WTC11 (cell line): ENCODE data around the gene GHR. TPM values are rescaled to one million over a fixed set of nuclear protein-coding genes. Genes with fewer than 3 reads are reported as not detected.

ENCODE experiments used
- ATAC-seq: fragments of 200-7000 bp; cut with Tn5 transposase; 2 replicates; pipeline ENCODE4 v1.10.0; 2021; ENCODE audit warnings: mild to moderate bottlenecking, moderate library complexity
- CTCF ChIA-PET: fragments of 300-600 bp; sonication (Branson Sonifier 250); formaldehyde crosslinking; loops from one replicate; lab custom pipeline; 2021; ENCODE audit warnings: antibody characterized with exemption; lab: Charles Lee
- POLR2A ChIA-PET: fragments of 350-600 bp; sonication (Branson Sonifier 250); formaldehyde crosslinking; loops from one replicate; lab custom pipeline; 2021; ENCODE audit warnings: antibody characterized with exemption; lab: Charles Lee
- DNase-seq: peaks from one replicate; pipeline ENCODE4 v3.0.0; 2021; ENCODE audit warnings: low spot score
- H3K27ac Mint-ChIP-seq: 2 replicates; pipeline ENCODE4 v1.8.0; 2021; ENCODE audit warnings: mixed read lengths
- H3K27me3 Mint-ChIP-seq: 2 replicates; pipeline ENCODE4 v1.8.0; 2021; ENCODE audit warnings: low read depth, mild to moderate bottlenecking, moderate library complexity, mixed read lengths
- H3K36me3 Mint-ChIP-seq: 2 replicates; pipeline ENCODE4 v1.8.0; 2021; ENCODE audit warnings: mixed read lengths
- H3K4me1 Mint-ChIP-seq: 2 replicates; pipeline ENCODE4 v1.8.0; 2022; ENCODE audit warnings: mixed read lengths
- H3K4me3 Mint-ChIP-seq: 2 replicates; pipeline ENCODE4 v1.8.0; 2021; ENCODE audit warnings: mild to moderate bottlenecking, moderate library complexity, mixed read lengths
- H3K9me3 Mint-ChIP-seq: 2 replicates; pipeline ENCODE4 v1.8.0; 2021; ENCODE audit warnings: mixed read lengths
- CBFB ChIP-seq: sonication (generic); formaldehyde crosslinking; IDR thresholded peaks from 2 replicates; pipeline ENCODE4 v1.8.1; 2022; ENCODE audit warnings: mild to moderate bottlenecking, low read depth, missing genetic modification reagents
- CREM ChIP-seq: sonication (generic); formaldehyde crosslinking; IDR thresholded peaks from 2 replicates; pipeline ENCODE4 v1.8.1; 2022; ENCODE audit warnings: mild to moderate bottlenecking, missing genetic modification reagents, moderate library complexity
- E2F5 ChIP-seq: sonication (generic); formaldehyde crosslinking; IDR thresholded peaks from 2 replicates; pipeline ENCODE4 v1.8.1; 2022; ENCODE audit warnings: mild to moderate bottlenecking, moderate library complexity, missing genetic modification reagents
- EMX1 ChIP-seq: fragments of 250-450 bp; sonication (Bioruptor Pico); IDR thresholded peaks from 2 replicates; pipeline ENCODE4 v1.8.0; 2021; ENCODE audit warnings: mild to moderate bottlenecking
- ESRRA ChIP-seq: sonication (generic); formaldehyde crosslinking; IDR thresholded peaks from 2 replicates; pipeline ENCODE4 v1.8.1; 2022; ENCODE audit warnings: mild to moderate bottlenecking, missing genetic modification reagents, borderline replicate concordance
- HMGA2 ChIP-seq: fragments of 250-450 bp; sonication (Bioruptor Pico); IDR thresholded peaks from 2 replicates; pipeline ENCODE4 v1.4.0; 2021; ENCODE audit warnings: mild to moderate bottlenecking, moderate library complexity
- IRF2 ChIP-seq: sonication (generic); formaldehyde crosslinking; IDR thresholded peaks from 2 replicates; pipeline ENCODE4 v1.8.0; 2022; ENCODE audit warnings: low read depth, missing genetic modification reagents, borderline replicate concordance
- PRRX2 ChIP-seq: fragments of 250-450 bp; sonication (Bioruptor Pico); IDR thresholded peaks from 2 replicates; pipeline ENCODE4 v1.8.0; 2021; ENCODE audit warnings: mild to moderate bottlenecking
- SP1 ChIP-seq: sonication (generic); formaldehyde crosslinking; conservative IDR thresholded peaks from 2 replicates; pipeline ENCODE4 v1.8.1; 2022; ENCODE audit warnings: missing genetic modification reagents
- TCF7 ChIP-seq: sonication (generic); formaldehyde crosslinking; IDR thresholded peaks from 2 replicates; pipeline ENCODE4 v1.8.0; 2022; ENCODE audit warnings: mild to moderate bottlenecking, low read depth, missing genetic modification reagents, moderate library complexity
- ZBTB21 ChIP-seq: sonication (generic); formaldehyde crosslinking; IDR thresholded peaks from 2 replicates; pipeline ENCODE4 v1.8.1; 2023; ENCODE audit warnings: mild to moderate bottlenecking, missing genetic modification reagents, borderline replicate concordance
- ZBTB43 ChIP-seq: sonication (generic); formaldehyde crosslinking; IDR thresholded peaks from 2 replicates; pipeline ENCODE4 v1.8.1; 2023; ENCODE audit warnings: mild to moderate bottlenecking, missing genetic modification reagents
- ZNF121 ChIP-seq: sonication (generic); formaldehyde crosslinking; IDR thresholded peaks from 2 replicates; pipeline ENCODE4 v1.8.0; 2023; ENCODE audit warnings: missing genetic modification reagents
- ZNF232 ChIP-seq: sonication (generic); formaldehyde crosslinking; IDR thresholded peaks from 2 replicates; pipeline ENCODE4 v1.8.0; 2022; ENCODE audit warnings: mild to moderate bottlenecking, missing genetic modification reagents
- ZNF317 ChIP-seq: sonication (generic); formaldehyde crosslinking; IDR thresholded peaks from 2 replicates; pipeline ENCODE4 v1.8.1; 2023; ENCODE audit warnings: low read depth, mild to moderate bottlenecking, moderate library complexity, missing genetic modification reagents, borderline replicate concordance
- ZNF423 ChIP-seq: fragments of 250-450 bp; sonication (Bioruptor Pico); IDR thresholded peaks from 2 replicates; pipeline ENCODE4 v2.1.2; 2022; ENCODE audit warnings: mild to moderate bottlenecking, moderate library complexity
- ZNF512 ChIP-seq: sonication (generic); formaldehyde crosslinking; IDR thresholded peaks from 2 replicates; pipeline ENCODE4 v1.8.1; 2022; ENCODE audit warnings: missing genetic modification reagents, borderline replicate concordance
- ZSCAN18 ChIP-seq: fragments of 250-450 bp; sonication (Bioruptor Pico); IDR thresholded peaks from 2 replicates; pipeline ENCODE4 v2.1.2; 2022; ENCODE audit warnings: mild to moderate bottlenecking, moderate library complexity
- total RNA-seq: library from RNA; stranded (reverse); gene quantifications from 3 replicates; pipeline ENCODE4 v1.2.3, GENCODE V29; 2021
- TF ChIP-seq, protein P1 (sequence below): sonication (generic); formaldehyde crosslinking; IDR thresholded peaks from 2 replicates; pipeline ENCODE4 v1.8.1; 2023; ENCODE audit warnings: mild to moderate bottlenecking, missing genetic modification reagents, moderate library complexity
- TF ChIP-seq, protein P2 (sequence below): sonication (generic); formaldehyde crosslinking; conservative IDR thresholded peaks from 2 replicates; pipeline ENCODE4 v1.8.1; 2023; ENCODE audit warnings: mild to moderate bottlenecking, low read depth, missing genetic modification reagents, moderate library complexity
- TF ChIP-seq, protein P3 (sequence below): fragments of 200-600 bp; IDR thresholded peaks from 2 replicates; pipeline ENCODE4 v1.8.0; 2022; ENCODE audit warnings: antibody characterized with exemption
- TF ChIP-seq, protein P4 (sequence below): fragments of 250-450 bp; sonication (Bioruptor Pico); IDR thresholded peaks from 2 replicates; pipeline ENCODE4 v1.9.0; 2021; ENCODE audit warnings: moderate library complexity, mild to moderate bottlenecking, inconsistent platforms, borderline replicate concordance

The GHR gene
- total RNA-seq, 1 experiment from 2014 or later: 0.57 TPM

GRCh38 chr5:42553461-42553860, 130.2 kb downstream of the GHR start:
- no peak overlapping the region for H3K4me3 Mint-ChIP-seq
- H3K9me3 Mint-ChIP-seq: no peaks in the 10 kb centered on the region
- ChIA-PET CTCF (interaction anchor here (0.7 kb wide), 1 partner anchor 30 kb away, joined by 3 read pairs; no protein-coding TSS in a partner anchor), POLR2A (no interaction called here)
- H3K27ac Mint-ChIP-seq: no peak overlapping the region
- H3K36me3 Mint-ChIP-seq: no peaks in the 10 kb centered on the region
- no peak for DNase-seq
- TF ChIP-seq CBFB (CRISPR knock-in tag) (no peak), ZNF121 (no peak), ZNF317 (CRISPR knock-in tag) (no peak), TCF7 (CRISPR knock-in tag) (no peak), ZBTB21 (CRISPR knock-in tag) (no peak)
- TF ChIP-seq, protein P1, sequence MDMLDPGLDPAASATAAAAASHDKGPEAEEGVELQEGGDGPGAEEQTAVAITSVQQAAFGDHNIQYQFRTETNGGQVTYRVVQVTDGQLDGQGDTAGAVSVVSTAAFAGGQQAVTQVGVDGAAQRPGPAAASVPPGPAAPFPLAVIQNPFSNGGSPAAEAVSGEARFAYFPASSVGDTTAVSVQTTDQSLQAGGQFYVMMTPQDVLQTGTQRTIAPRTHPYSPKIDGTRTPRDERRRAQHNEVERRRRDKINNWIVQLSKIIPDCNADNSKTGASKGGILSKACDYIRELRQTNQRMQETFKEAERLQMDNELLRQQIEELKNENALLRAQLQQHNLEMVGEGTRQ (CRISPR knock-in tag): no peak
- TF ChIP-seq, protein P2, sequence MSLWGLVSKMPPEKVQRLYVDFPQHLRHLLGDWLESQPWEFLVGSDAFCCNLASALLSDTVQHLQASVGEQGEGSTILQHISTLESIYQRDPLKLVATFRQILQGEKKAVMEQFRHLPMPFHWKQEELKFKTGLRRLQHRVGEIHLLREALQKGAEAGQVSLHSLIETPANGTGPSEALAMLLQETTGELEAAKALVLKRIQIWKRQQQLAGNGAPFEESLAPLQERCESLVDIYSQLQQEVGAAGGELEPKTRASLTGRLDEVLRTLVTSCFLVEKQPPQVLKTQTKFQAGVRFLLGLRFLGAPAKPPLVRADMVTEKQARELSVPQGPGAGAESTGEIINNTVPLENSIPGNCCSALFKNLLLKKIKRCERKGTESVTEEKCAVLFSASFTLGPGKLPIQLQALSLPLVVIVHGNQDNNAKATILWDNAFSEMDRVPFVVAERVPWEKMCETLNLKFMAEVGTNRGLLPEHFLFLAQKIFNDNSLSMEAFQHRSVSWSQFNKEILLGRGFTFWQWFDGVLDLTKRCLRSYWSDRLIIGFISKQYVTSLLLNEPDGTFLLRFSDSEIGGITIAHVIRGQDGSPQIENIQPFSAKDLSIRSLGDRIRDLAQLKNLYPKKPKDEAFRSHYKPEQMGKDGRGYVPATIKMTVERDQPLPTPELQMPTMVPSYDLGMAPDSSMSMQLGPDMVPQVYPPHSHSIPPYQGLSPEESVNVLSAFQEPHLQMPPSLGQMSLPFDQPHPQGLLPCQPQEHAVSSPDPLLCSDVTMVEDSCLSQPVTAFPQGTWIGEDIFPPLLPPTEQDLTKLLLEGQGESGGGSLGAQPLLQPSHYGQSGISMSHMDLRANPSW (CRISPR knock-in tag): no peak
- TF ChIP-seq, protein P3, sequence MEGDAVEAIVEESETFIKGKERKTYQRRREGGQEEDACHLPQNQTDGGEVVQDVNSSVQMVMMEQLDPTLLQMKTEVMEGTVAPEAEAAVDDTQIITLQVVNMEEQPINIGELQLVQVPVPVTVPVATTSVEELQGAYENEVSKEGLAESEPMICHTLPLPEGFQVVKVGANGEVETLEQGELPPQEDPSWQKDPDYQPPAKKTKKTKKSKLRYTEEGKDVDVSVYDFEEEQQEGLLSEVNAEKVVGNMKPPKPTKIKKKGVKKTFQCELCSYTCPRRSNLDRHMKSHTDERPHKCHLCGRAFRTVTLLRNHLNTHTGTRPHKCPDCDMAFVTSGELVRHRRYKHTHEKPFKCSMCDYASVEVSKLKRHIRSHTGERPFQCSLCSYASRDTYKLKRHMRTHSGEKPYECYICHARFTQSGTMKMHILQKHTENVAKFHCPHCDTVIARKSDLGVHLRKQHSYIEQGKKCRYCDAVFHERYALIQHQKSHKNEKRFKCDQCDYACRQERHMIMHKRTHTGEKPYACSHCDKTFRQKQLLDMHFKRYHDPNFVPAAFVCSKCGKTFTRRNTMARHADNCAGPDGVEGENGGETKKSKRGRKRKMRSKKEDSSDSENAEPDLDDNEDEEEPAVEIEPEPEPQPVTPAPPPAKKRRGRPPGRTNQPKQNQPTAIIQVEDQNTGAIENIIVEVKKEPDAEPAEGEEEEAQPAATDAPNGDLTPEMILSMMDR: no peak
- no peaks in the 10 kb centered on the region for H3K27me3 Mint-ChIP-seq
- ATAC-seq: no peak
- peaks cover 6% of the 10 kb centered on the region; the same call in 1 of the 2 replicates for H3K4me1 Mint-ChIP-seq

DNA sequence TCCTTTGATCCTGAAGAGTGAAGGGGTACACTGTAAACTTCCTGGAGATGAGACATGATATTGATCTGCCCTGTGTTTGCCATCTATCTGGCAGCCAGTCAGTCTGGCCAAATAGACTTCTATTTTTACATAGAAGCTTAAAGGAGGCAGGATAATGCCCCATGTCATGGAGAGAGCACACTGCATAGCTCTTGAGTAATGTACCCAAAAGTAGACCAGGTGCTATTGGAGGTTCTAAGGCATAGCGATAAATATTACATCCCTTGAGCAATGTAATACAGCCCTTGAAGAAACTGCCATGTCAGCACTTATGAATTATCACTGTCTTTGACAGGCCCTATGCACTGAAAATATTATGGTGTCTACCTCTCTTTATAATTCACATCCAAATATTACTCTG, 131.8 kb downstream of the GHR start:
- Mint-ChIP-seq H3K4me3 (no peak overlapping the region), H3K9me3 (no peaks in the 10 kb centered on the region), H3K4me1 (peaks cover 6% of the 10 kb centered on the region; the same call in 1 of the 2 replicates), H3K27me3 (no peaks in the 10 kb centered on the region), H3K27ac (no peak overlapping the region), H3K36me3 (no peaks in the 10 kb centered on the region)
- DNase-seq (no peak), ATAC-seq (no peak)
- POLR2A ChIA-PET: no interaction called here
- no peak for TF ChIP-seq PRRX2 (CRISPR knock-in tag)
- no peak for TF ChIP-seq ZNF423 (CRISPR knock-in tag)
- no peak for TF ChIP-seq ZBTB43 (CRISPR knock-in tag)
- no peak for TF ChIP-seq SP1 (CRISPR knock-in tag)
- no peak for TF ChIP-seq ZNF512
- CTCF ChIA-PET: no interaction called here

GRCh38 chr5:42555797-42556196, 132.6 kb downstream of the GHR start:
- ChIA-PET POLR2A (no interaction called here), CTCF (no interaction called here)
- no peaks in the 10 kb centered on the region for H3K9me3 Mint-ChIP-seq
- ATAC-seq: no peak; the same call in 1 of the 2 replicates
- no peak overlapping the region for H3K4me3 Mint-ChIP-seq
- no peaks in the 10 kb centered on the region for H3K27me3 Mint-ChIP-seq
- no peaks in the 10 kb centered on the region for H3K36me3 Mint-ChIP-seq
- peaks cover 6% of the 10 kb centered on the region; the same call in 1 of the 2 replicates for H3K4me1 Mint-ChIP-seq
- DNase-seq: no peak
- H3K27ac Mint-ChIP-seq: no peak overlapping the region
- TF ChIP-seq IRF2 (no peak), E2F5 (no peak), ZSCAN18 (CRISPR knock-in tag) (no peak), ZNF121 (no peak), CREM (CRISPR knock-in tag) (no peak), ZNF232 (CRISPR knock-in tag) (no peak), HMGA2 (CRISPR knock-in tag) (no peak), ESRRA (CRISPR knock-in tag) (no peak), EMX1 (CRISPR knock-in tag) (no peak)
- TF ChIP-seq, protein P4, sequence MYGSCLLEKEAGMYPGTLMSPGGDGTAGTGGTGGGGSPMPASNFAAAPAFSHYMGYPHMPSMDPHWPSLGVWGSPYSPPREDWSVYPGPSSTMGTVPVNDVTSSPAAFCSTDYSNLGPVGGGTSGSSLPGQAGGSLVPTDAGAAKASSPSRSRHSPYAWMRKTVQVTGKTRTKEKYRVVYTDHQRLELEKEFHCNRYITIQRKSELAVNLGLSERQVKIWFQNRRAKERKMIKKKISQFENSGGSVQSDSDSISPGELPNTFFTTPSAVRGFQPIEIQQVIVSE (CRISPR knock-in tag): no peak
